ENCODE data around the gene ATG101. TPM values are rescaled to one million over a fixed set of nuclear protein-coding genes. Genes with fewer than 3 reads are reported as not detected.

The ATG101 gene
- total and polyA plus RNA-seq, 2 of the 13 experiments (the other 11 are each of a cell fraction or from before 2014, with no cell fraction given), result 58.2 to 67.7 TPM

GRCh38 chr12:52032804-52033445 is 36.9 kb upstream of the ATG101 start (continued):
- no peak for TF ChIP-seq ZNF318 (CRISPR knock-in tag; IDR thresholded peaks at IDR 0.05)
- no peak for TF ChIP-seq ZKSCAN5 (CRISPR knock-in tag; IDR thresholded peaks at IDR 0.05)
- no peak for TF ChIP-seq ZNF414 (CRISPR knock-in tag; IDR thresholded peaks at IDR 0.05)
- no peak for TF ChIP-seq ZNF639 (CRISPR knock-in tag; conservative IDR thresholded peaks at IDR 0.05)
- peak; percentile 52; the same call in 1 of the 2 replicates for TF ChIP-seq ZNF580 (CRISPR knock-in tag; IDR thresholded peaks at IDR 0.05; ENCODE audit: borderline replicate concordance, low read depth)
- no peak for TF ChIP-seq NFKB2 (CRISPR knock-in tag; IDR thresholded peaks at IDR 0.05; ENCODE audit: borderline replicate concordance)
- peak; percentile 54; the same call in 1 of the 2 replicates for TF ChIP-seq YEATS4 (CRISPR knock-in tag; IDR thresholded peaks at IDR 0.05; ENCODE audit: borderline replicate concordance)
- no peak for TF ChIP-seq DNMT3B (CRISPR knock-in tag; conservative IDR thresholded peaks at IDR 0.05)
- no peak for TF ChIP-seq HOXA7 (CRISPR knock-in tag; IDR thresholded peaks at IDR 0.05)
- TF ChIP-seq NCOA1 (CRISPR knock-in tag; IDR thresholded peaks at IDR 0.05), result no peak
- peak; percentile 82 for TF ChIP-seq ZNF574 (CRISPR knock-in tag; IDR thresholded peaks at IDR 0.05)
- peak; percentile 23 for TF ChIP-seq ASH2L (IDR thresholded peaks at IDR 0.05; ENCODE audit: insufficient read length, low read depth, low read length)
- 0 out of 2 replicates have a peak, but pooled peaks have one; percentile 4 for TF ChIP-seq CTCF (CRISPR knock-in tag; IDR thresholded peaks at IDR 0.05)

Data from HepG2 (cell line).